Activated CD4-positive, CD25-positive, alpha-beta regulatory T cell treated with anti-CD3 and anti-CD28 coated beads, Interleukin-2, amount 50 U/mL, for 24 hours (primary cell): ENCODE data around the gene GNB1.

Source experiments
- ATAC-seq, 2 donors: fragments of 150-1000 bp; cut with Tn5 transposase; one replicate each; pipeline ENCODE4 v1.10.0; 2021; ENCODE audit warnings: mild to moderate bottlenecking in 1 of 2, moderate library complexity in 1 of 2

GNB1 gene

GRCh38 chr1:1922702-1922955 lies 31.7 kb upstream of the GNB1 start:
- no peak for ATAC-seq

- no peak for ATAC-seq
These were observed 31.2 kb upstream of the GNB1 start for GRCh38 chr1:1921901-1922701.

- no peak for ATAC-seq
These were observed 30.6 kb upstream of the GNB1 start for GRCh38 chr1:1921459-1921862.

GRCh38 chr1:1920608-1921458 lies 29.9 kb upstream of the GNB1 start:
- ATAC-seq = no peak

GRCh38 chr1:1920057-1920607 lies 29.2 kb upstream of the GNB1 start:
- no peak for ATAC-seq

GRCh38 chr1:1919304-1920056 lies 28.6 kb upstream of the GNB1 start:
- ATAC-seq = peak; percentile 84 to 87

GRCh38 chr1:1918901-1919303 lies 28.0 kb upstream of the GNB1 start, which contains the start of gene TMEM52:
TSS of gene TMEM52 (minus strand) at chr1:1919279. CDS start at chr1:1919265, 14 bp downstream.
- ATAC-seq = peak; percentile 17 to 18

GRCh38 chr1:1917995-1918900 lies 27.4 kb upstream of the GNB1 start:
- no peak for ATAC-seq

- no peak for ATAC-seq
These were observed 26.6 kb upstream of the GNB1 start for GRCh38 chr1:1917304-1917976.

- ATAC-seq = no peak
These were observed 26.0 kb upstream of the GNB1 start for GRCh38 chr1:1916851-1917251.

- ATAC-seq = no peak
These were observed 25.3 kb upstream of the GNB1 start for GRCh38 chr1:1915911-1916840.

- no peak for ATAC-seq
These were observed 24.2 kb upstream of the GNB1 start, which contains the start of gene CALML6 for GRCh38 chr1:1914971-1915692. TSS of gene CALML6 (plus strand) at chr1:1915260. CDS start at chr1:1915281, 21 bp downstream.

GRCh38 chr1:1914101-1914970 lies 23.4 kb upstream of the GNB1 start:
- ATAC-seq = no peak

GRCh38 chr1:1911350-1912041 lies 20.6 kb upstream of the GNB1 start:
- ATAC-seq = no peak

GRCh38 chr1:1910651-1911331 lies 19.9 kb upstream of the GNB1 start:
- no peak for ATAC-seq

GRCh38 chr1:1910033-1910465 lies 19.2 kb upstream of the GNB1 start:
- no peak for ATAC-seq

- no peak for ATAC-seq
These were observed 17.6 kb upstream of the GNB1 start for GRCh38 chr1:1908506-1908791.
